ENCODE results near the gene SORT1. TPM values are rescaled to one million over a fixed set of nuclear protein-coding genes. Genes with fewer than 3 reads are reported as not detected.
"Not testable (repeated sequence)": the region's sequence is repeated elsewhere in the genome, so short reads cannot be mapped to it uniquely, and the experiment has no call there.

The SORT1 gene
- total RNA-seq, 1 experiment from 2014 or later: 17.7 TPM

- in situ Hi-C loops (cut with HindIII; ENCODE audit: low sequenced_read_pairs): no loop called here
- no peak for DNase-seq (ENCODE audit: low spot score)
Measured at GRCh38 chr1:109398343-109399225, 866 bp upstream of the SORT1 start.

DNA sequence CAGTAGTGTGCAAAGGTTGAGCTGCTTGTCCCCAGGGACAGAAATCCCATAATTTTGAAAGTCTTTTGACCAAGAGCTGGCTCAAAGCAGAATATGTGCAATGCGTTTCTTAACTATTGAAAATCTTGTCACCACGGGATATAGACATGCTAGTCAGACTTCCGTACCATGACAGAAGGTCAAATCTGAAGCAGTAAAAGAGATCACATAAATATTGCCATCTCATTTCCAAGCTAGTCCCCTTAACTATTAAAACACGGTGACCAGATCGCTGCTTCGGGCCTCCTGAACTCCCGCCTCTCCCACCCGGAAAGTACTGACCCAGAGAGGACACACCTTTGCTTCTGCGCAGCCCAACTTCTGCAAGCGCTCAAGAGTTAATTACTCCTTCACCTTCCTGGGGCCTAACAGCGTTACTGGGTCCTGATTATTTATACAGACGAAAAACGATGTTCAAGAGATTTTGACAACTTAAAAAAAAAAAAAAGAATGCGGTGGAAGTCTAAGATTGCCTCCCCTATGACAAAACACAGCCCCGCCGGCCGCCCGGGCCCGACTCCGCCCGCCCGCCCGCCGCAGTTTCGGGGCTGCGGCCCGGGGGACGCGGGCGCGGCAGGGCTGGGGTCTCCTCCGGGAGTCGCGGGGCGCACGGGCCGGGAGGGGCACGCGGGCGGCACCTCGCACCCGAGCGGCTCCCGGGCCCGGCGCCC, 692 bp downstream of the SORT1 start:
- DNase-seq (ENCODE audit: low spot score): peak; percentile 17
- in situ Hi-C loops (cut with HindIII; ENCODE audit: low sequenced_read_pairs): no loop called here

DNA sequence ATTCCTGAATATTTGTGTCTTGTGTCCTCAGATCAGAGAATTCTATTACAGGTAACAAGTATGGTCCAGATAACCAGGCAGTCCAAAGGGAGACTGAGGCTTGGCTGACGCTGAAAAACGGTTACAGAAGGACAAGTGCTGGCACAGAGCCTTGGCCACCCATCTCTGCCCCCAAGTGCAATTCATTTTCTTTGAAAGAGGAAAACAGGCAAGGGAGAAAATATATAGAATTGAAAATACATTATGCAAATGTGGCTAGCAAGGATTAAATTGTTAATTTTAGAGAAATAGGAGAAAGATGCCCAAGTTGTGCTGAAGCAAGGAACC, 1.2 kb downstream of the SORT1 start:
- in situ Hi-C loops (cut with HindIII; ENCODE audit: low sequenced_read_pairs): no loop called here
- no peak for DNase-seq (ENCODE audit: low spot score)

DNA sequence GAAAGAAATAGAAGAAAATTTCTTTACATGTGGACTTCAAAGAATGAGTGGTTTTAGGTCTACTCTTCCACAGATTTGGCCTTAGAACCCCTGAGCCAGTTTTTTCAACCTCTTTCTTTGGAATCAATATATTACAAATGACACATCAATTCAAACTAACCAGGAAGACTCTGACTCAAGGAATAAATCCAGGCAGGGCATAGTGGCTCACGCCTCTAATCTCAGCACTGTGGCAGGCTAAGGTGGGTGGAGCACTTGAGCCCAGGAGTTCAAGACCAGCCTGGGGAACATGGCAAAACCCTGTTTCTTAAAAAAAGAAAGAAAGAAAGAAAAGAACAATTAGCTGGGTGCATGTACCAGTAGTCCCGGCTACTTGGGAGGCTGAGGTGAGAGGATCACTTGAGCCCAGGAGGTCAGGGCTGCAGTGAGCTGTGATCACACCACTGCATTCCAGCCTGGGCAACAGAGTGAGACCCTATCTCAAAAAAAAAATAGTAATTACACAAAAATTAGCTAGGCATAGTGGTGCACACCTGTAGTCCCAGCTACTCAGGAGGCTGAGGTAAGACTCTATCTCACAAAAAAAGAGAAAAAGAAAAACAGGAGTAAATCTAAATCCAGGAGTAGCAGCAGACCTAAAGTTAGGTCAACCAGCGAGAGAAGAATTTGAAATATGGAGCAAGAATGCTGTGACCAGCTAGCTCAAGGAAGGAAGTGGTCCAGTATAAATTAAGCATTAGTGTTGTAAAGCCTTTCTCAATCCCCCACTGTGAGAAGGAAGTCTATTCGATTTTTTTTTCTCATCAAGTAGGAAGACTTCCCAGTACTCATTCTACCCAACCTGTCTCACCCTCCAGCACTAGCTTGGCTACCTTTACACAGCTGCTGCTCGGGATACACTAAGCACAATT, 1.9 kb downstream of the SORT1 start:
- in situ Hi-C loops (cut with HindIII; ENCODE audit: low sequenced_read_pairs): no loop called here
- no peak for DNase-seq (ENCODE audit: low spot score)

DNA sequence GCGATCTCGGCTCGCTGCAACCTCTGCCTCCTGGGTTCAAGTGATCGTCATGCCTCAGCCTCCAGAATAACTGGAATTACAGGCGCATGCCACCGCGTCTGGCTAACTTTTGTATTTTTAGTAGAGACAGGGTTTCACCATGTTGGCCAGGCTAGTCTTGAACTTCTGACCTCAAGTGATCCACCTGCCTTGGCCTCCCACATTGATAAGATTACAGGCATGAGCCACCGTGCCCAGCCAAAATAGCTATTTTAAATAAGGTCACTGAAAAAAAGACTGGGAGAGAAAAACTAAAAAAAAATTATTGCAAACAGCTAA, 2.5 kb downstream of the SORT1 start:
- in situ Hi-C loops (cut with HindIII; ENCODE audit: low sequenced_read_pairs): not testable (repeated sequence)

GRCh38 chr1:109394591-109395281, 3.0 kb downstream of the SORT1 start:
- in situ Hi-C loops (cut with HindIII; ENCODE audit: low sequenced_read_pairs): no loop called here
- no peak for DNase-seq (ENCODE audit: low spot score)

More for the DNA sequence above, 2.5 kb downstream of the SORT1 start:
- DNase-seq (ENCODE audit: low spot score): not testable (repeated sequence)

DNA sequence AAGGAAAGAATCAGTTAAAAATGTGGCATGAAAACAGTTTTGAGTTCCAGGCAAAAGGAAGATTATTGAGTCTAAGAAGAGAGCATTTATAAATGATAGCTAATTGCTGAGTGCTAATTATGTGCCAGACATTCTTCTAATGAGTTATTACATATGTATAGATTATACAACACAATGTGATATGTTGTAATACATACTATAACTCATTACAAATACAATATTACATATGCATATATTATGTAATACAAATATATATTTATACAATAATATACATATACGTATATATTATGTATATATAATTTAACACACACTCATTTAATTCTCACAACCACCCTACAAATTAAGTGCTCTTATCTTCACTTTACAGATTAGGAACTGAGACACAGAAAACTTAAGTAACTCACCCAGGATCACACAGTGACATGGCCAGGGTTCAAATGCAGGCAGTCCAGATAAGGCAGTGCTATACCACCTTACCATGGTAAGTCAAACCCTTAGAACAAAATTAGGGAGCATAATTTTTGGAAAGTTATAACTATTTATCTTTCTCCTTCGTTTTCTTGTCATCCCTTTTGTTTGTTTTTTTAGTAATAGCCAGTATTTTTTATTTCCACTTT, 4.0 kb downstream of the SORT1 start:
- in situ Hi-C loops (cut with HindIII; ENCODE audit: low sequenced_read_pairs): no loop called here
- DNase-seq (ENCODE audit: low spot score): no peak

DNA sequence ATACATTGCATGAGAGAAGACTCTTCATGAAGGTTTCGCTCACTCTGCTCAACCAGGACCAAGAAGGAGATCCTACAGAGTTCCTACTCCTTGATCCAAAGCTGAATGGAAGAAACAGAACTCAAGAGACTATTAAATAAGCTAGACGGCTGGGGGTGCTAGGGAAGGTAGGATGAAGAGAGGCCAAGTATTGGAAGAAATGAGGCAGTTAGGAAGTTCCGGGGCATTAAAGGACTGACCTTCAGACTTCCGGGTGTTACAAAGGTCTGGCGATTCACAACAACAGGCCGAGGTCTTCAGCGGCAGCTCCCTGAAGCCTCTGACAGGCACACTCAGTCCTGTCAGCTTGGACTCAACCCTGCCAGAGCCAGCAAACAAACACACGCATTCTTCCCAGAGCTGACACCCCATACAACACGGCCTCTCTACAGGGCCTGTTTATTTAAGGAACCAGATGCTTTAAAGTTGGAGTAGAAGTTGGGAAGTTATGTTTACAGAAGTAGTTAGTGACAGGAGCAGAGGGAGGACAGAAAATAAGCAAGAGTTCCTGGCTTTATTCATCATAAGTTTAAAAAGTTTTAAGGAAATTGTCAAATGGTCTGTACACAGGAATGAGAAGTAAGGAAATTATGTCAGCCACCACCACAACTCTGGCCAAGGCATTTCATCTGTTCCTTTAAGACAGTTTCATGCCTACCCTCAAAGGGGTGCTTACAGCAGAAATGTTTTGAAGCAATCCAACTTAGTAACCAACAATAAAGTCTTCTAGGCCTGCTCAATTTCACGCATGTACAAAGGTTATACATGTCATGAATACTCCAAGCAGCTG, 4.7 kb downstream of the SORT1 start:
- DNase-seq (ENCODE audit: low spot score): peak; percentile 32
- in situ Hi-C loops (cut with HindIII; ENCODE audit: low sequenced_read_pairs): no loop called here

- in situ Hi-C loops (cut with HindIII; ENCODE audit: low sequenced_read_pairs): no loop called here
- peak; percentile 79 for DNase-seq (ENCODE audit: low spot score)
Measured at GRCh38 chr1:109392037-109392787, 5.5 kb downstream of the SORT1 start.

DNA sequence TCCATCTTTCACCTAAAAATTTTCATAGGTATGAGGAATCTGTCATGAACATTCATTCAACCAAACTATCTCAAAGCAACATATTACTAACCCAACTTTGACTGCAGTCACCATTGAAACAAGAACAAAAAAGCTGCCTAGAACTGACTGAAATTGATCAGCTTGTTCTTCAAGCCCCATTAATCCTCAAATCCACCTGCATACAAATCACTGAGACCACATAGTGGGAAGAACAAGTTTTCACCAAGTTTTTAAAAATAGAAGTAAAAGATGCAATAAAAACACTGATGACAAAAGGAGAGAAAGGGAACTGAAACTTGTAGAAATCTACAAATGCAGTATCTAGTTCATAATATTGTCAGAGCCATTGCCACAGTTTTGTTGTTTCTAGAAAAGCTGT, 6.1 kb downstream of the SORT1 start:
- DNase-seq (ENCODE audit: low spot score): no peak
- in situ Hi-C loops (cut with HindIII; ENCODE audit: low sequenced_read_pairs): no loop called here

DNA sequence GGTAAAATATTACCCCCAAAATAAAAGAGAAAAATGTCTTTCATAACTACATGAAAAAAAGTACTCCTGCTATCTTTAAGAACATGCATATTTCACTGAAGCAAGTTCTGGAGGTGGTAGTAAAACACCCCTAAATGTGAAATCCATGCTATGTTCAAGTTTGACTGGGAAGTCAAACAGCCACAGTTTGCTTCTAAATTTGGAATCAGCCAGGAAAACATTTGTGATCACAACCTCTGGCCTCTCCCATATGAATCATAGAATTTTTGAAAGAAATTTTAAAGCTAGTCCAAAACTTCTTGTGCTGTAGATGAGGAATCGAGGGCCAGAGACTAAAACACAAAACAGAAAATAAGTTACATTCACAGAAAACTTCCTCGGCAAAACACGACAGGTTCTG, 6.6 kb downstream of the SORT1 start:
- no peak for DNase-seq (ENCODE audit: low spot score)
- in situ Hi-C loops (cut with HindIII; ENCODE audit: low sequenced_read_pairs): no loop called here

DNA sequence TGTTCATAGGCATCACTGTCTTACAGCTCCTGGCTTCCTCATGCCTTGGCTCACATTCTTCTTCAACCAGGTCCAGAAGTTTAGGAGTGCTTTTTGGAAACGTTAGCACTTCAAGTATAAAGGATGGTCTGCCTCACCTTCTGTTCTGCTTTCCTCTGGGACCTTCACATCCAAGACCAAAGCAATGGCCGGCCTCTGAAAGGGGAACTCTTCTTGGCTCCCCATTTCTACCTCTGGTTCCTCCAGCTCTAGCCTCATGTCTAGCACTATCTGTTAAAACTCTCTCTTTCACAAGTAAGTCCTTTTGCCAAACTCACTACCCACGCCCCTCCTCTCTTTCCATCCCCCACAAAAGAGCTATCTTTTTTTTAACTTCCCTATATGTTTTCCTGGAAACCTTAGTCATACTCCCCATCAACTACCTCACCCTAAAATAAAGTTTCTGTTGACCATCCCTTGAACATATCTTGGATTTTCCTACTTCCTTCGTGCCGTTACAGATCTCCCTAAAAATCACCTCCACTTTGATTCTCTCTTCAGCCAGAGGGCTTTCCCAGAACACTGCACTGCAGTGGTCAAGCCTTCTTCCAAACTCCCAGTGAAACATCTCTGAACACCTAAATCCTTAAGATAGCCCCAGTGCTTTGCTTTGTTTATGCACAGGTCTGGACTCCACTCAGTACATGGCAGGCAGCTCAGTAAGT, 7.9 kb downstream of the SORT1 start:
- in situ Hi-C loops (cut with HindIII; ENCODE audit: low sequenced_read_pairs): no loop called here
- DNase-seq (ENCODE audit: low spot score): no peak

- in situ Hi-C loops (cut with HindIII; ENCODE audit: low sequenced_read_pairs): no loop called here
- no peak for DNase-seq (ENCODE audit: low spot score)
Measured at GRCh38 chr1:109388884-109389637, 8.7 kb downstream of the SORT1 start.

DNA sequence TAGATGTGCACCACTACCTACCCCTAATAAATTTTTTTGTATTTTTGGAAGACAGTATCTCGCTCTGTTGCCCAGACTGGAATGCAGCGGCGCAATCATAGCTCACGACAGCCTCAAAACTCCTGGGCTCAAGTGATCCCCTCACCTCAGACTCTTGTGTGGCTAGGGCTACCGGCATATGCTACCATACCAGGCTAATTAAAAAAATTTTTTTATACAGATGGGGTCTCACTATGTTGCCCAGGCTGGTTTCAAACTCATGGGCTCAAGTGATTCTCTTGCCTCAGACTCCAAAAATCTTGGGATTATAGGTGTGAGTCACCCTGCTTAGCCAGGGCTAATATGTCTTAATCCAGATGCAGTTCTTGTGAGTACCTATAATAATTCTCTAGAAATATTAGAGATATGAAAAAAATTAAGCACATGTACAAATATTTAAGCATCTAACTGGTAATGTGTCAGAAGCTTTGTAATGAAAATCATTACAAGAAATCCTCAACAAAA, 9.5 kb downstream of the SORT1 start:
- no peak for DNase-seq (ENCODE audit: low spot score)
- in situ Hi-C loops (cut with HindIII; ENCODE audit: low sequenced_read_pairs): no loop called here

DNA sequence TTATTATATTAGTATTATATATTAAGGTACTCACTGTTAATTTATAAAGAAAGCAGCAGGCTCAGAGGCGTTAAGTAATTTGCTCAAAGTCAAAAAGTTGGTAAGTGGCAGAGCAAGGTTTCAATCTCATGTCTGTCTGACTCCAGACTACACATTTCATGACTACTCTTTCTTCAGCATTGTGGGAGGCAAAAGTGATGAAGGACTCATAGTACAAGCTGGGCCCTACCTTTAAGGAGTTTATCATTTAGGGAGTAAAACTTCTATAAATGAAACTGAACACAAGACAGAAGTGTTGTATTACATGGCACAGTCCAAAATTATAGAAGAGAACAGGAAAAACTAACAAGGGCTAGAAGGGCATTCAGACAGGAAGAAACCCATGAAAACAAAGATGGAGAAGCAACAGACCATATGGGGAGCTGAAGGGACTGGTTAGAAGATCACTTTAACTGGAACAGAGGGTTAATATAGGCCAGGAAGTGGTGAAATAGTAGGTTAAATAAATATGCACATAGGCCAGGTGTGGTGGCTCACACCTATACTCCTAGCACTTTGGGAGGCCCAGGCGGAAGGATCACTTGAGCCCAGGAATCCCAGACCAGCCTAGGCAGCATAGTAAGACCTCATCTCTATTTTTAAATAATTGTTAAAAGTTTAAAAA, 11.5 kb downstream of the SORT1 start:
- in situ Hi-C loops (cut with HindIII; ENCODE audit: low sequenced_read_pairs): no loop called here

More for the DNA sequence above, 11.5 kb downstream of the SORT1 start:
- DNase-seq (ENCODE audit: low spot score): no peak

Measured in G401 (cell line).